ENCODE data around the gene SPAG4.

GRCh38 chr20:35582741-35583404 lies 32.8 kb upstream of the SPAG4 start:
- TF ChIP-seq ZNF274 (IDR thresholded peaks at IDR 0.05; ENCODE audit: low read depth, low read length) (no peak), YY1 (IDR thresholded peaks at IDR 0.05; ENCODE audit: insufficient read depth, insufficient read length) (no peak)

Measured in NT2/D1 (cell line).